ENCODE results near the gene H3-3A. TPM values are rescaled to one million over a fixed set of nuclear protein-coding genes. Genes with fewer than 3 reads are reported as not detected.

The H3-3A gene
- total RNA-seq, 2 donors from 2014 or later, result 292 to 444 TPM

DNA sequence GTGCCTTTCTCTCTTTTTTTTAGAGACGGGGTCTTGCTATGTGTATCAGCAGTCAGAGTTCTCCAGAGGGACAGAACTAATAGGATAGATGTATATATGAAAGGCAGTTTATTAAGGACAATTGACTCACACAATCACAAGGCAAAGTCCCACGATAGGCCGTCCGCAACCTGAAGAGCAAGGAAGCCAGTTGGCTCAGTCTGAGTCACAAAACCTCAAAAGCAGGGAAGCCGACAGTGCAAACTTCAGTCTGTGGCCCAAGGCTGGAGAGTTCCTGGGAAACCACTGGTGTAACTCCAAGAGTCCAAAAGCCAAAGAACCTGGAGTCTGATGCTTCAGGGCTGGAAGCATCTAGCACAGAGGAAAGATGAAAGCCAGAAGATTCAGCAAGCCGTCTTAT is 16.3 kb upstream of the H3-3A start:
- H3K9me3 Mint-ChIP-seq, result no peaks in the 10 kb centered on the region
- ATAC-seq (no peak), DNase-seq (ENCODE audit: low spot score in 2 of 2) (no peak)
- H3K36me3 Mint-ChIP-seq, result peaks cover 0 to 4% of the 10 kb centered on the region in 2 donors
- no peak overlapping the region for H3K27ac Mint-ChIP-seq

DNA sequence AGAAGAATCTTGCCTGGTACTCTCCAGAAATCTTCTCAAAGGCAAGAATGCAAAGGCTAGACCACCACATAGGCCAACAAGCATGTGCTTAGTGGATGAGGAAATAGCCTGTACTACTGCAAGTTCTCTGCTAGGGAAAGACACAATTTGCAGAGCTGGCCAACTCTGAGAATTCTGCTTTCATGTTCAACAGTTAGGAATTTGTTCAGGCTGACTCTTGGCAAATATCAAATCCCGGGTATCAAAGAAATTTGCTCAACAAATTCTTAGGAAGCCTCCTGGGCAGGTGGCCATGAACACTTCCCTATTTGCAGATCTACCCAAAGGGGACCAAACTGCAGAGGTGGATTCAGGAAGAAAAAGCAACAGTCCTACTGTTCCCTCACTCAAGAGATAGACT is 15.0 kb upstream of the H3-3A start:
- DNase-seq (ENCODE audit: low spot score in 2 of 2), result no peak
- ATAC-seq, result no peak
- no peak overlapping the region for H3K27ac Mint-ChIP-seq
- H3K9me3 Mint-ChIP-seq, result no peaks in the 10 kb centered on the region
- H3K36me3 Mint-ChIP-seq, result peaks cover 0 to 4% of the 10 kb centered on the region in 2 donors

DNA sequence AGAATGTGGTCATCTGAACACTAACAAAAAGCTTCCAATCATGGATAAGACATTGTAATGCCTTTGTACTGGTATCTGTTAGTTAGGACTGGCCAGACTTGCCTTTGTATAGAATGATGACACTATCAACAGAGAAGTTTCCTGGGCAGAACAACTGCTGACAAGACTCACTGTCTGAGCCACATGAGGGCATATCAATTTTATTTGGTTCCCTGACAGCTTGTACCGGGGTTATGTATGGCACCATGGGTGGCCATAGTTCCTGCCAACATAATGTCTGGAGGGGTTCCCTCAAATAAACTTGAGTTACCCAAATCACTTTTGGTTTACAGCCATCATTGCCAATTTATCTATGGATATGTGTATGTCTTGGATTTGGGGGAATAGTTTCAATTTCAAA is 13.6 kb upstream of the H3-3A start:
- ATAC-seq, result no peak
- H3K9me3 Mint-ChIP-seq, result no peaks in the 10 kb centered on the region
- no peak for DNase-seq (ENCODE audit: low spot score in 2 of 2)
- H3K36me3 Mint-ChIP-seq, result peaks cover 0 to 3% of the 10 kb centered on the region in 2 donors
- no peak overlapping the region for H3K27ac Mint-ChIP-seq

DNA sequence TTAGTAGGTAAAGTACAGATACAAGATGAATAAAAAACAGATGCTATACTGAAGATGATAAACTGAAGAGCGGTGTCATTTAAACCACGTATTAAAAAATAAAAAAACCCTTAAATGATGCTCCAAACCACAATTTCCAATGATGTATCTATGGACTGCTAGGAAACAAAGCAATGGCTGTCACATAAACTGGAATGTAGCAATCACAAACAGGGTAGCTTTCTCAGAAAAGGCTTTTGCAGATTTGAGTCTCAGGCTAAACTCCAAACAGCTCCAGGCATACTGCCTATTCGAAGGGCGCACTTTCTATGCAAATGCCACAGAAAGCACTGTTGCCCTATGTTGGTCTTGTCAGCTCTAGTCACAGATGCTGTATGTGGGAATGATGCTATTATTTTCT is 12.4 kb upstream of the H3-3A start:
- H3K27ac Mint-ChIP-seq, result no peak overlapping the region
- H3K9me3 Mint-ChIP-seq, result no peaks in the 10 kb centered on the region
- H3K36me3 Mint-ChIP-seq, result peaks cover 0 to 6% of the 10 kb centered on the region in 2 donors
- DNase-seq (ENCODE audit: low spot score in 2 of 2) (no peak), ATAC-seq (no peak)

DNA sequence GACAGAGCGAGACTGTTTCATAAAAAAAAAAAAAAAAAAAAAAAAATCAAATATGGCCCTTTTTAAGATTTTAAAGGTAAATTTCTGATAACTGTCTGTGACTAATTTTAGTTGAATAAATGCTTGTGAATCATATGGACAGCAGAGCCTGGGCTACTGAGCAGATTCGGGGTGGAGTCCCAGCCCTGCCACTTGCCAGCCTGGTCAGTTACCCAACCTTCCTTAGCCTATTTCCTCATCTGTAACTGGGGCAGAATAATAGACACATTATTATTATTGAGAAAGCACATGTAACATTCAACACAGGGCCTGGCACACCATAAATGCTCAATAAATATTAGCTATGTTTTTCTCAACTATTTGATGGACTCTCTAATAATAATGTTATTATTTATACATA is 11.2 kb upstream of the H3-3A start:
- Mint-ChIP-seq H3K9me3 (no peaks in the 10 kb centered on the region), H3K36me3 (peaks cover 0 to 6% of the 10 kb centered on the region in 2 donors), H3K27ac (no peak overlapping the region)
- ATAC-seq (no peak), DNase-seq (ENCODE audit: low spot score in 2 of 2) (no peak)

DNA sequence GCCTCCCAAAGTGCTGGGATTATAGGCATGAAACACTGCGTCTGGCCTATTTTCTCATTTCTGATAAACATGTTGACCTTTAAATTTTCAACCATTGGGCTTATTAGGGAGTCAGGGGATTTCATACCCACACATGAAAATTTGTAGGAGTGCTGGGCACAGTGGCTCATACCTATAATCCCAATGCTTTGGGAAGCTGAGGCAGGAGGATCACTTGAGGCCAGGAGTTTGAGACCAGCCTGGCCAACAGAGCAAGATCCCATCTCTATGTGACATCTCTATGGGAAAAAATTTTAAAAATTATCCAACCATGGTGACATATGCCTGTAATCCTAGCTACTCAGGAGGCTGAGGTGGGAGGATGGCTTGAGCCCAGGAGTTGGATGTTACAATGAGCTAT is 10.5 kb upstream of the H3-3A start:
- H3K36me3 Mint-ChIP-seq, result peaks cover 0 to 6% of the 10 kb centered on the region in 2 donors
- no peak overlapping the region for H3K27ac Mint-ChIP-seq
- H3K9me3 Mint-ChIP-seq, result no peaks in the 10 kb centered on the region
- ATAC-seq (no peak), DNase-seq (ENCODE audit: low spot score in 2 of 2) (no peak)

DNA sequence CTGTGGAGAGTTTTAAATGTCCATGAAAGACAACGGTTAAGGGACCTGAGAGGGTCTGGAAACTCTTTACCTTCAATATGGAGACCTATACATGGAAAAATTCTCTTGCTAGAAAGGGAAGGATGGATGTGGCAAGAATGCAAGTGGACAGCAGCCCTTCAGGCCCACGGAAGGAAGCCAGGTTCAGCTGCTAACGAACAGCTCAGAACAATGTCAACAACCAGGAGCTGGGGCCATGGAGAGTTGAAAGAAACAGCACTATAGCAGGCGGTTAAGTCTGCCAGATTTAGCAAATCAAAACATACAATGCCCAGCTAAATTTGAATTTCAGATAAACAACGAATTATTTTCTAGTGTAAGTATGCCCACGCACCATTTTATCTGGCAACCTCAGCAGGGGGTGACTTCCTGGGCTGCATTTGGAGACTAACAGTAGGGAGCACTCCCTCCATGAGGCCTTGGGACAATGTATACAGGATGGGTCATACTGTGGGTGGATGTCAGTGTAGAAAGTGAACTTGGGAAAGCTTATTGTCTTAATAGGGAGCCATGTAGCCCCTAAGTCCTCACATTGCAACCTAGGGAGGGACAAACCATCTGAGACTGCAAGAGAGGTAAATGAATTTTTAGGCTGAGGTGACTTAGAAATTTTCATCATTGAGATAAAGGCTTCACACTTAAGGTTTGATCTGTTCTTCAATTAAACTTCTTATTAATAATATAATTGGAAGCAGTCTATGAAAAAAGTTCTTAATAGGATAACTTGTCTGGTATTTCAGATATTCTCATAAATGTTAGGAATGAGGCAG is 7.8 kb upstream of the H3-3A start:
- DNase-seq (ENCODE audit: low spot score in 2 of 2), result no peak
- Mint-ChIP-seq H3K36me3 (peaks cover 5 to 6% of the 10 kb centered on the region in 2 donors), H3K27ac (no peak overlapping the region), H3K9me3 (no peaks in the 10 kb centered on the region)
- no peak for ATAC-seq

DNA sequence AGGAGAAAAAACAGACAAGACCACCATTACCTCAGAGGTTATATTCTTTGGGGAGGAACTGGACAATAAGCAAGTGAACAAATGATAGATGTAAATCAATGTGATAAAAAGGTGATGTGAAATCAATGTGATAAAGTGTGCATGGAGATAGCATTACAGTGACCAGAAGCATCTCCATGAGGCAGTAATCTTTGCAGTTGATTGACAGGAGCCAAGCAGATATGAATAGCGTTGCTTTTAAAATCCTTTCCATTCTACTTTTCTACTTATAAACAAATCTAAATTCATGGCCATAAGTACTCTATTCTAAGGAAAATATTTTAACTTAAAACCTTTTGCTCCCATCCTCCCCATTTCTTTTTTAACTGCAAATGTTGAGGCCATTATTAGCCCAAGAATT is 2.8 kb upstream of the H3-3A start:
- H3K36me3 Mint-ChIP-seq, result peaks cover 17 to 34% of the 10 kb centered on the region in 2 donors
- ATAC-seq (no peak), DNase-seq (ENCODE audit: low spot score in 2 of 2) (no peak)
- H3K9me3 Mint-ChIP-seq, result no peaks in the 10 kb centered on the region
- no peak overlapping the region for H3K27ac Mint-ChIP-seq

DNA sequence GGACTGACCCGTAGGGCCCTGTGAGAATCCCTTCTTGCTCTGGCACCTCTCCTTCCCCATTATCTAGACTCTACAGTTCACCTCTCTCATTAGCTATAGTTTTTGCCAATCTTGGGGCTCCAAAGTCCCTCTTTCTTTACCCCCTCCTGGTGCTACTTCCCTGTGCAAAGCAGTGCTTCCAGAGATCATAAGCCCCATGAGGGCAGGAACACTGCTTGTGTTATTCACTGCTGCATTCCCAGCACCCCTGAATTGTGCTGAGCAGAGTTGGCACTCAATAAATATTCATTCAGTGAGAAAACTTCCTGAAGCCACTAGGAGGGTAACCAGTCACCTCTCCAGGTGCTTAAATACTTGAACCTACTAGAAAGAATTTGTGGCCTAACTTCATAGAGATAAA is 2.1 kb upstream of the H3-3A start:
- ATAC-seq, result no peak
- H3K36me3 Mint-ChIP-seq, result peaks cover 24 to 39% of the 10 kb centered on the region in 2 donors
- H3K27ac Mint-ChIP-seq, result no peak overlapping the region
- no peaks in the 10 kb centered on the region for H3K9me3 Mint-ChIP-seq
- DNase-seq (ENCODE audit: low spot score in 2 of 2), result no peak

DNA sequence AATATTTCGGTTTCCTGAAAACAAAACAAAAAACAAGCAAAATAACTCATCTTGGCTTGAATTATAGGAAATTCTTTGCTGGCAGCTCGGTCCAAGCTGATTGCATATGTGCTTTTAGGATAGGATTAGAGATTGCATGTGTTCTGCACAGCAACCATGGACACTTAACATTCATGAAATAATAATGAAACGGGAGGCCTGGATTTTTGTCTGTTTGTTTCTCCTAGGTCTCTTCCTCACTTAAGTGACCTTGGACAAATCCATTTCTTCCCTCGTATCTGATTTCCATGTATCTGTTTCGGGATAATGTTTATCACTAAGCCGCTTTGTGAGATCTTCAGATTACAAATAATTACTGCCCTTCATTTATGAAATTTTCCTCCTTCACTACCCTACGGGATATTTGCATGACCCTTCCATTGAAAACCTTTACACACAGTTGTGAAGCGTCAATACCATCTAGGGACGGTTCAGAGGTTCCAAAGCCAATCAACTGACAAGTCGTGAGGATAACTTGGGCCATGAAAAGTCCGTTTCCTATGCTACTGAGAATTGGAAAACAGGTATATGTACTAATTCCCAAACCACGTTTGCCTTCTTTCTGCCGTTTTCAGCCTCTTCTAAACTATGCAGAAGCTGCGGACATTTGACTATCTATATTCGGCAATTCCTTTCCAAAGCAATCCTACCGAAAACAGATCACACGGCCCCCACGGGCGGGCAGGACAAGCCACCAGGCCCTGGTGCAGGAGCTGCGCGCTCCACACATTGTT is 1.3 kb upstream of the H3-3A start:
- peaks cover 32 to 47% of the 10 kb centered on the region in 2 donors for H3K36me3 Mint-ChIP-seq
- DNase-seq (ENCODE audit: low spot score in 2 of 2) (no peak), ATAC-seq (no peak)
- H3K27ac Mint-ChIP-seq, result peak overlapping the region; percentile 71 to 82
- no peaks in the 10 kb centered on the region for H3K9me3 Mint-ChIP-seq

DNA sequence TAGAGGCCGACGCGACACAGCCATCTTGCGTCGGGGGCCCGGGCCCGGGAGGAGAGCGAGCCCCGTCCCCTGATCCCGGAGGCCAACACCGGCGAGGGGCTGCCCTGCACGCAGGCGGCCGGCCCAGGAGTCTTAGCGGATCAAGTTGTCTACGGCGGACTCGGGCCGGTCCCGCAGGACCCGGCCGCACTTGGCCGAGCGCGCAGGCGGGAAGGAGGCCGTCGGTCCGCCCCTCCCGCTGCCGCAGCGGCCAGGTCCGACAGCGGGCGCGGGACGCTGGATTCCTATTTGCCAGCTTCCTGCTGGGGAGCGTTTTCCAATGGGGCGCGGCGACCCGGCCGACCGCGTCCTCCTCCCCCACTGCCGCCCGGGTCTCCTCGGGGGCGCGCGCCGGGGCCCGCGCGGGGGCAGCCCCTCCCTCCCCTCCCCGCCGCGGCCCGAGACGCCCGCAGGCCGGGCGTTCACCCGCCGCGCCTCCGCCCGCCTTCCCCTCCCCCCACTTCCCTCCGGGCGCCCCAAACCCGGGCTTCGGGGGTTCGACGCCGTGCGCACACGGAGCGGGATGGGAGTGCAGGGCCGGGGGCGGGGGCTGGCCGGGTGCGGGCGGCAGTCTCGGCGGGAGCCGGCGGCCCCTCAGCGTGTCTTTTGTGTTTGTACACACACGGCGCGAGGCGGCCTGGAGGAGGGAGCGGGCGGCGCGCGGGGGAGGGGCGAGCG is 517 bp upstream of the H3-3A start:
- ATAC-seq, result peak; percentile 52 to 75
- Mint-ChIP-seq H3K36me3 (peaks cover 36 to 52% of the 10 kb centered on the region in 2 donors), H3K9me3 (no peaks in the 10 kb centered on the region), H3K27ac (peak overlapping the region in 1 of 2 donors; percentile 96)
- DNase-seq (ENCODE audit: low spot score in 2 of 2), result peak; percentile 54 to 84

DNA sequence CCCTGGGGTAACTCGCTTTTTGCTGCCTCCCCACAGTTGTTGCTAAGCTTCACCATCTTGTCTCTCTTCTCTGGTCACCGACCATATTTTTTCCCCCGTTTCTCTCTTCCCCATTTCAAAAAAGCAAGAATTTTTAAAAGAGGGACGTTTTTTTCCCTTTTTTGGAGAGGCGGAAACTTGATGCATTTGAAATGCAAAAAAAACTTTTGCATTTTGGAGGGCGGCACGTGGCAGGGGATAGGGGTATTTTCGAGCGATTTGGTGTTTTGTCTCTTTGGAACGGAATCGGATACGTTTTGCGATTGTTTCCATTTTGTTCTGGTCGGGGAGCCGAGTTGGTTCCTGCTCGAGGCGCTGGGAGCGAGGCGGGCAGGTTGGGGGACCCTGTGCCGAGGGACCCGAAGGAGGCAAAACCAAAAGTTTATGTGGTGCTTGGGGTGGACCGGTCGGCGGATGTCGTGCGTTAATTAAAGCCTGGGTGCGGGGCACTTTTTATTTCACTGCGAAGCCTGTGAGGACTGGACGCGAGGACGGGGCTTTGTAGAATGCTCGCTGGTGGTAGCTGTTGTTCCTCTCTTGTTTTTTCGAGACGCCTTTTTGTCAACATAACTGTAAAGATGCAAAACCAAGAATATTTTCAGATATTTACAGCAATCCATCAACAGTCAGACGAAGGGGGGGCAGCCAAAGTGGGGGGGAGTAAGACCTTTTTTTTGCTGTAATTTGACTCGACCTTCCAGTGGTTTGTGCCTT is 884 bp downstream of the H3-3A start:
- H3K36me3 Mint-ChIP-seq, result peaks cover 36 to 60% of the 10 kb centered on the region in 2 donors

DNA sequence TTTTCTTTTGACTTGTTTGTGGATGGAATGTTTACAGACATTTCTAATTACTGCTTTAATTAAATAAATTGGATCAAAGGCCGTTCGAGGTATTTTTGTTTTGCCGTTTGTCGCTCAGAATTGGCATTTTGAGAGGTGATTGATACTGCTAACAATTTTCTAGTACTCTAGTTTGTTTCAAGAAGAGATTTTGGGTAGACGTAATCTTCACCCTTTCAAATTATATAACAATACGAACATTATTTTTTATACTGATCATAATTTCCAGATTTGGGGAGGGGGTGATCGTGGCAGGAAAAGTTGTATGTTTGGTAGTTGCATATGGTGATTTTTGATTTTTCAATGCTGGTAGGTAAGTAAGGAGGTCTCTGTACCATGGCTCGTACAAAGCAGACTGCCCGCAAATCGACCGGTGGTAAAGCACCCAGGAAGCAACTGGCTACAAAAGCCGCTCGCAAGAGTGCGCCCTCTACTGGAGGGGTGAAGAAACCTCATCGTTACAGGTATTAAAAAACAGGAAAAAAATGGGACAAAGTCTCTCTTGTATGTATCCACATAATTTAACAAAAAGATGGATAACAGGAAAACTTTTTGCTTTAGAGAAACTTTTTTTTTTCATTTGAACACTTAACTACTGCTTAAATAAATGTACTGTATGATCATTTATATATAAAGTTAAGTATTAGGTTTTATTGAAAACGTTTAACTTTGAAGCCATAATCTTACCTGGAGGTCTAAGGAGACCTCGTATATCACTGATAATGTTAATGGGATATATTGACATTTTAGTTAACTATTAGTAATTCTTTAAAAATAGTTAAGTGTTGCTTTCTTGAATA is 1.7 kb downstream of the H3-3A start:
- Mint-ChIP-seq H3K9me3 (no peaks in the 10 kb centered on the region), H3K27ac (peak overlapping the region; percentile 96 to 99), H3K36me3 (peaks cover 36 to 65% of the 10 kb centered on the region in 2 donors)
- ATAC-seq, result no peak
- DNase-seq (ENCODE audit: low spot score in 2 of 2), result no peak

More for the DNA sequence above, 884 bp downstream of the H3-3A start:
- peak overlapping the region; percentile 96 to 99 for H3K27ac Mint-ChIP-seq
- DNase-seq (ENCODE audit: low spot score in 2 of 2) (peak; percentile 38 to 66), ATAC-seq (peak; percentile 5 to 25)
- no peaks in the 10 kb centered on the region for H3K9me3 Mint-ChIP-seq

DNA sequence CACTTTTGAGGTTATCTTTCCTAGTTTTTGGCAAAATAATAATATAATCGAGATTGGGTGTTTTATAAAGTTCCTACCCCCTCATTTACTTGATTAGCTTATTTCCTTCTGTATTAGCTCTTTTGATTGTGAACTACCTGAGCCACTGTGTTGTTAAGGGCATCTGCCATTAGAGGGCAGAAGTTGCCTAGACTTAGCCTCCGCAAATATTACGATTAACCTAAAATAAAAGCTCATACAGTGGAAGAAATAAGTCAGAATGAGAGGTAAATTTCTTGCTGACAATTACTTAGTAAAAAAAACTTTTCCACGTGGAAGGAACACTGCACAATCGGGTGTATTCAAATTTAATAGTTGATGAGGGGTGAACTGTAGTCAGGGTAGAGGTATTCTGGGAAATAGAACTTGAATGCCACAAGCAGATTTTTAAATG is 2.3 kb downstream of the H3-3A start:
- H3K27ac Mint-ChIP-seq, result peak overlapping the region; percentile 90 to 96
- ATAC-seq (no peak), DNase-seq (ENCODE audit: low spot score in 2 of 2) (peak in 1 of 2 donors; percentile 31)
- no peaks in the 10 kb centered on the region for H3K9me3 Mint-ChIP-seq
- H3K36me3 Mint-ChIP-seq, result peaks cover 39 to 64% of the 10 kb centered on the region in 2 donors

DNA sequence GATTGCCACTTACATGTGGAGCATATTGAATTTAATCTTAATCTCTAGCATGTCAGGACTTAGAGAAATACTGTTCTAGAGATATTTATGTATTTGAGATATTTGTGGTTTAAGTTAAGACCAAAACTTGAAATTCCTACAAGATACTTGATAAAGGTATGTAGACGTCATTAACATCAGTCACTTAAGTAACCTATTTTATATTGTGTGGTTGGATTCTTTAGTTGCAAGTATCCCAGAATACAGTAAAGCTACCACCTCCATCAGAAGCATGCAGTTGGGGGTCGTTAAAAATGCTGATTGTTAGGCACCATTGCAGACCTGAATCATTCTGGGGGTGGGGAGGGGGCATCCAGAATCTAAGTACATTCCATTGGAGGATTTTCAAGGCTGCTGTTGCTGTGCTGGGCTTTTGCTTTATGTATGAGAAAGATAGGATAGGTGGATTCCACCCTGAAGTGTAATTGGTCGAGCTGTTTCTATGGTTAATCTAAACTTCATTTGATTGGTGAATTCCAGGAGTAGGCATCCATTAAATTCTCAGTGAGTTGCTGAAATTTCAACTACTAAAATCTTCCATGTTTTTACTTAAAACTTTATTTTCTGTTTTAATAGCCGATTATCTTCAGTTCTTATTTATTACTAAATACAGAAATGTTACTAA is 4.0 kb downstream of the H3-3A start:
- Mint-ChIP-seq H3K27ac (peak overlapping the region in 1 of 2 donors; percentile 83), H3K9me3 (no peaks in the 10 kb centered on the region), H3K36me3 (peaks cover 43 to 68% of the 10 kb centered on the region in 2 donors)
- DNase-seq (ENCODE audit: low spot score in 2 of 2), result no peak
- ATAC-seq, result no peak
